SK-N-SH (cell line): ENCODE data around the gene CYP11A1.

ENCODE experiments used
- EP300 ChIP-seq, 2 experiments: IDR thresholded peaks; 2 replicates each; pipeline versions ENCODE4 v1.4.0 to v1.6.1; 2012; ENCODE audit warnings: borderline replicate concordance in 1 of 2, low read depth in 1 of 2, low read length in 1 of 2
- MXI1 ChIP-seq: IDR thresholded peaks from 2 replicates; pipeline ENCODE4 v1.6.1; 2012; ENCODE audit warnings: mild to moderate bottlenecking, low read depth, low read length, improper control_type of control experiment
- TF ChIP-seq, protein P1 (sequence below): IDR thresholded peaks from 2 replicates; pipeline ENCODE4 v1.4.0; 2012; ENCODE audit warnings: low read depth

DNA sequence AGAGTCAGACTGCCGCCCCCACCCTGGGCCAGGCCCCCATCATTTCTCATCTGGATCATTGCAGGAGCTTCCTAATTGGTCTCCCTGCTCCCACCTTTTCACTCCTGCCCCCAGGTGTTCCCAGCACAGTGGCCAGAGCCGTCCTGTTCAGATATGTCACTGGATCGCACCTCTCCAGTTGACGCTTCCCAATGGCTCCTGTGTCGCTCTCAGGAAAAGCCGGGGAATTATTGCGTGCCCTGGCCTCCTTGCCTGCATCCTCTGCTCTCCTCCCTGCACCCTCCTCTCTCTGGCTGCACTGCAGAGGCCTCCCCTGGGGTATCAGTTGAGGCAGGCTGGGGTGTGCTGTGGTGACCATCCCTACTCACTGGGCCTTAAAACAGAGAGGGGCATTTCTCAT lies 25.5 kb upstream of the CYP11A1 start:
- TF ChIP-seq EP300 (IDR thresholded peaks at IDR 0.05; ENCODE audit: borderline replicate concordance in 1 of 2, low read depth in 1 of 2, low read length in 1 of 2) (no peak), MXI1 (no peak)
- TF ChIP-seq, protein P1, sequence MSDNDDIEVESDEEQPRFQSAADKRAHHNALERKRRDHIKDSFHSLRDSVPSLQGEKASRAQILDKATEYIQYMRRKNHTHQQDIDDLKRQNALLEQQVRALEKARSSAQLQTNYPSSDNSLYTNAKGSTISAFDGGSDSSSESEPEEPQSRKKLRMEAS, result no peak
